Measurements from ENCODE around the gene TAAR2. TPM values are rescaled to one million over a fixed set of nuclear protein-coding genes. Genes with fewer than 3 reads are reported as not detected.

TAAR2 gene
- total and polyA plus RNA-seq, 8 donors: not detected

GRCh38 chr6:132598473-132598872, 25.6 kb downstream of the TAAR2 start:
- H3K36me3 ChIP-seq: no peaks in the 10 kb centered on the region
- no peaks in the 10 kb centered on the region for H3K4me1 ChIP-seq
- no peak overlapping the region for H3K4me3 ChIP-seq
- H3K27me3 ChIP-seq: peaks cover 0 to 10% (median 0%) of the 10 kb centered on the region in 4 donors
- TF ChIP-seq CTCF (IDR thresholded peaks at IDR 0.05): peak in 2 of 4 donors; percentile 12 to 17
- intact Hi-C loops (cut with DNase I): no loop called here
- ATAC-seq: peak; percentile 50 to 77 (median 70)
- no peaks in the 10 kb centered on the region for H3K9me3 ChIP-seq
- no peak for DNase-seq
- no peak overlapping the region for H3K27ac ChIP-seq
- WGBS, 2 donors: 26 to 37% methylated on average over 3 of the region's 3 CpGs
- no peak for FAIRE-seq

- Histone ChIP-seq H3K9me3 (no peaks in the 10 kb centered on the region), H3K36me3 (no peaks in the 10 kb centered on the region), H3K4me1 (no peaks in the 10 kb centered on the region), H3K27me3 (peaks cover 0 to 10% (median 0%) of the 10 kb centered on the region in 4 donors), H3K27ac (no peak overlapping the region), H3K4me3 (no peak overlapping the region)
- intact Hi-C loops (cut with DNase I): no loop called here
- DNase-seq (no peak), FAIRE-seq (no peak), ATAC-seq (peak in 1 of 4 donors; percentile 74)
- no peak for TF ChIP-seq CTCF (IDR thresholded peaks at IDR 0.05)
- 25 to 56% methylated on average over 6 of the region's 6 CpGs for WGBS, 2 donors
These were observed 27.9 kb downstream of the TAAR2 start for GRCh38 chr6:132596201-132596600.

GRCh38 chr6:132592855-132593254, 31.2 kb downstream of the TAAR2 start:
- Histone ChIP-seq H3K4me3 (no peak overlapping the region), H3K27me3 (peaks cover 0 to 10% (median 0%) of the 10 kb centered on the region in 4 donors), H3K4me1 (peaks cover 0 to 12% (median 0%) of the 10 kb centered on the region in 3 donors), H3K9me3 (no peaks in the 10 kb centered on the region), H3K27ac (no peak overlapping the region), H3K36me3 (no peaks in the 10 kb centered on the region)
- no peak for TF ChIP-seq CTCF (IDR thresholded peaks at IDR 0.05)
- no peak for ATAC-seq
- no peak for DNase-seq
- 84 to 93% methylated on average over 2 of the region's 2 CpGs for WGBS, 2 donors
- intact Hi-C loops (cut with DNase I): no loop called here
- no peak for FAIRE-seq

- ATAC-seq (peak in 3 of 4 donors; percentile 45 to 71 (median 64)), DNase-seq (no peak), FAIRE-seq (no peak)
- intact Hi-C loops (cut with DNase I): no loop called here
- Histone ChIP-seq H3K4me3 (no peak overlapping the region), H3K9me3 (no peaks in the 10 kb centered on the region), H3K4me1 (peaks cover 0 to 12% (median 0%) of the 10 kb centered on the region in 3 donors), H3K27me3 (no peaks in the 10 kb centered on the region), H3K36me3 (no peaks in the 10 kb centered on the region), H3K27ac (no peak overlapping the region)
- no peak for TF ChIP-seq CTCF (IDR thresholded peaks at IDR 0.05)
- WGBS, 2 donors: 11 to 13% methylated on average over 1 of the region's 1 CpG
These were observed 33.7 kb downstream of the TAAR2 start for GRCh38 chr6:132590362-132590761.

GRCh38 chr6:132589454-132589853, 34.6 kb downstream of the TAAR2 start, which contains the start of gene TAAR5:
Gene TAAR5 (minus strand): TSS chr6:132589741. CDS start chr6:132589686, 55 bp downstream.
- 74 to 82% methylated on average over 5 of the region's 5 CpGs for WGBS, 2 donors
- DNase-seq (no peak), FAIRE-seq (no peak), ATAC-seq (no peak)
- Histone ChIP-seq H3K4me3 (no peak within 1 kb of the TSS), H3K27ac (no peak within 1 kb of the TSS), H3K27me3 (no peaks in the 10 kb centered on the region), H3K4me1 (peaks cover 0 to 12% (median 0%) of the 10 kb centered on the region in 3 donors), H3K36me3 (no peaks in the 10 kb centered on the region), H3K9me3 (no peaks in the 10 kb centered on the region)
- TF ChIP-seq CTCF (IDR thresholded peaks at IDR 0.05): no peak
- intact Hi-C loops (cut with DNase I): no loop called here

Data from pancreas (tissue), 10 donors.